ENCODE results near the gene COL18A1. TPM values are rescaled to one million over a fixed set of nuclear protein-coding genes. Genes with fewer than 3 reads are reported as not detected.
A peak's percentile ranks its signal among the peaks of the same experiment; 100 is the strongest.

COL18A1 gene
- total RNA-seq, 1 donor from 2014 or later: 535 TPM

GRCh38 chr21:45383615-45384201 lies 21.3 kb upstream of the COL18A1 start:
- H3K4me3 ChIP-seq (ENCODE audit: low read depth, low read length): no peak overlapping the region
- TF ChIP-seq CTCF (conservative IDR thresholded peaks at IDR 0.05; ENCODE audit: low read depth, low read length): no peak
- no peak for DNase-seq (ENCODE audit: low read depth)

GRCh38 chr21:45384656-45385548 lies 20.1 kb upstream of the COL18A1 start:
- TF ChIP-seq CTCF (conservative IDR thresholded peaks at IDR 0.05; ENCODE audit: low read depth, low read length): no peak
- no peak overlapping the region for H3K4me3 ChIP-seq (ENCODE audit: low read depth, low read length)
- no peak for DNase-seq (ENCODE audit: low read depth)

GRCh38 chr21:45385549-45386050 lies 19.4 kb upstream of the COL18A1 start:
- no peak for TF ChIP-seq CTCF (conservative IDR thresholded peaks at IDR 0.05; ENCODE audit: low read depth, low read length)

GRCh38 chr21:45386336-45386727 lies 18.6 kb upstream of the COL18A1 start:
- DNase-seq (ENCODE audit: low read depth): no peak
- no peak for TF ChIP-seq CTCF (conservative IDR thresholded peaks at IDR 0.05; ENCODE audit: low read depth, low read length)

More at GRCh38 chr21:45385549-45386050, 19.4 kb upstream of the COL18A1 start:
- H3K4me3 ChIP-seq (ENCODE audit: low read depth, low read length): no peak overlapping the region
- DNase-seq (ENCODE audit: low read depth): no peak

GRCh38 chr21:45386728-45387371 lies 18.1 kb upstream of the COL18A1 start:
- DNase-seq (ENCODE audit: low read depth): no peak
- no peak overlapping the region for H3K4me3 ChIP-seq (ENCODE audit: low read depth, low read length)
- TF ChIP-seq CTCF (conservative IDR thresholded peaks at IDR 0.05; ENCODE audit: low read depth, low read length): peak; percentile 39

More at GRCh38 chr21:45386336-45386727, 18.6 kb upstream of the COL18A1 start:
- no peak overlapping the region for H3K4me3 ChIP-seq (ENCODE audit: low read depth, low read length)

- no peak for TF ChIP-seq CTCF (conservative IDR thresholded peaks at IDR 0.05; ENCODE audit: low read depth, low read length)
- H3K4me3 ChIP-seq (ENCODE audit: low read depth, low read length): no peak overlapping the region
- DNase-seq (ENCODE audit: low read depth): no peak
Observed at GRCh38 chr21:45387506-45387905, 17.5 kb upstream of the COL18A1 start.

Data from epithelial cell of proximal tubule (primary cell).